Transverse colon (tissue), 4 donors: ENCODE results near the gene PLD6. TPM values are rescaled to one million over a fixed set of nuclear protein-coding genes. Genes with fewer than 3 reads are reported as not detected.
A peak's percentile ranks its signal among the peaks of the same experiment; 100 is the strongest.

Experiments
- DNase-seq: peaks from one replicate; pipeline ENCODE4 v3.0.0-alpha.2; 2019
- H3K27ac ChIP-seq, 4 donors: fragments of 200-600 bp; sonication (generic); 2 replicates each; pipeline ENCODE4 v1.5.1; 2016 to 2018; ENCODE audit warnings: inconsistent platforms in 4 of 4
- H3K27me3 ChIP-seq: fragments of 200-600 bp; sonication (generic); 2 replicates; pipeline ENCODE4 v1.5.1; 2017; ENCODE audit warnings: inconsistent platforms
- H3K36me3 ChIP-seq, 4 donors: fragments of 200-600 bp; sonication (generic); 2 replicates each; pipeline ENCODE4 v1.5.1; 2017 to 2019; ENCODE audit warnings: inconsistent platforms in 4 of 4
- H3K4me1 ChIP-seq, 4 donors: fragments of 200-600 bp; sonication (generic); 2 replicates each; pipeline ENCODE4 v1.5.1; 2017 to 2020; ENCODE audit warnings: inconsistent platforms in 4 of 4
- H3K4me3 ChIP-seq, 4 donors: fragments of 200-600 bp; sonication (generic); 1 replicate in 1 of 4; 2 replicates in 3 of 4; pipeline versions ENCODE4 v1.5.1 to v1.6.1; 2017 to 2019; ENCODE audit warnings: inconsistent platforms in 4 of 4
- H3K9me3 ChIP-seq, 2 donors: fragments of 200-600 bp; sonication (generic); 2 replicates each; pipeline ENCODE4 v1.5.1; 2017 to 2019; ENCODE audit warnings: inconsistent platforms in 2 of 2
- CTCF ChIP-seq, 5 experiments: fragments of 200-600 bp in 3 of 5; fragments of 450-650 bp in 2 of 5; sonication (generic) in 3 of 5; IDR thresholded peaks; 1 replicate in 2 of 5; 2 replicates in 3 of 5; pipeline ENCODE4 v1.5.1; 2016 to 2017; ENCODE audit warnings: antibody characterized with exemption in 5 of 5, inconsistent platforms in 3 of 5, mild to moderate bottlenecking in 2 of 5, moderate library complexity in 1 of 5
- EP300 ChIP-seq: sonication (generic); formaldehyde crosslinking; IDR thresholded peaks from one replicate; pipeline ENCODE4 v1.6.1; 2017; ENCODE audit warnings: antibody characterized with exemption, low read depth
- POLR2A ChIP-seq: fragments of 450-650 bp; IDR thresholded peaks from one replicate; pipeline ENCODE4 v1.6.1; 2016; ENCODE audit warnings: antibody characterized with exemption, mild to moderate bottlenecking, moderate library complexity
- POLR2AphosphoS5 ChIP-seq, 3 donors: sonication (generic); formaldehyde crosslinking; IDR thresholded peaks; one replicate each; pipeline ENCODE4 v1.6.1; 2016; ENCODE audit warnings: antibody characterized with exemption in 3 of 3
- WGBS, 2 donors: methylation state at CpG; one replicate each; pipeline ENCODE4 v1.1.5; 2018; ENCODE audit warnings: low coverage in 1 of 2; 5-methylcytosine and 5-hydroxymethylcytosine counted together
- in situ Hi-C, 4 donors: fragments of 200-750 bp; cut with MboI; loops; one replicate each; pipeline versions ENCODE4 v1.15.0 to v1.15.1; 2017; ENCODE audit warnings: low sequenced_read_pairs in 3 of 4, low pct_ligation_motif_present in 1 of 4, low pct_unique_long_range_greater_than_20kb in 1 of 4
- intact Hi-C: fragments of 100-400 bp; cut with DNase I; formaldehyde crosslinking; loops from one replicate; pipeline ENCODE4 v1.15.1; 2023; ENCODE audit warnings: low total_unique reads
- total RNA-seq, 4 donors: library from RNA; depleted of rRNA; stranded (reverse); fragments of >200 nt; gene quantifications; one replicate each; pipeline ENCODE4 v1.1.0, GENCODE V29; 2016

PLD6 gene
- total RNA-seq, 4 donors from 2014 or later, result 0.75 to 3.2 (median 1.4) TPM; not detected in 1

GRCh38 chr17:17206913-17207335, 791 bp upstream of the PLD6 start:
- intact Hi-C loops (no loop called here), in situ Hi-C loops (no loop called here)
- H3K36me3 ChIP-seq, result peaks cover 0 to 3% (median 0%) of the 10 kb centered on the region in 4 donors
- no peak for DNase-seq
- peak overlapping the region; percentile 78 to 94 (median 86) for H3K27ac ChIP-seq
- no peaks in the 10 kb centered on the region for H3K27me3 ChIP-seq
- no peak overlapping the region for H3K4me3 ChIP-seq
- H3K9me3 ChIP-seq, result no peaks in the 10 kb centered on the region
- TF ChIP-seq EP300 (no peak), POLR2A (no peak), POLR2AphosphoS5 (IDR thresholded peaks at IDR 0.05) (no peak), CTCF (IDR thresholded peaks at IDR 0.05) (no peak)
- whole genome bisulfite sequencing, 2 donors, result 31 to 50% methylated on average over 4 to 16 of the region's 16 CpGs
- peaks cover 22 to 42% (median 35%) of the 10 kb centered on the region in 4 donors for H3K4me1 ChIP-seq

GRCh38 chr17:17205368-17206123, 587 bp downstream of the PLD6 start:
- in situ Hi-C loops, result no loop called here
- Histone ChIP-seq H3K36me3 (no peaks in the 10 kb centered on the region), H3K4me1 (peaks cover 29 to 50% (median 43%) of the 10 kb centered on the region in 4 donors), H3K9me3 (no peaks in the 10 kb centered on the region), H3K27ac (peak overlapping the region; percentile 78 to 94 (median 86)), H3K4me3 (peak overlapping the region; percentile 30 to 57 (median 49)), H3K27me3 (no peaks in the 10 kb centered on the region)
- 14% methylated on average over 65 of the region's 70 CpGs; no CpG with 5 or more reads in 1 of the 2 donors for WGBS, 2 donors
- no peak for TF ChIP-seq POLR2AphosphoS5 (IDR thresholded peaks at IDR 0.05)
- TF ChIP-seq POLR2A, result no peak
- no peak for TF ChIP-seq EP300
- TF ChIP-seq CTCF (IDR thresholded peaks at IDR 0.05), result no peak
- intact Hi-C loops, result no loop called here
- peak; percentile 72 for DNase-seq

- DNase-seq, result no peak
- peaks cover 29 to 58% (median 50%) of the 10 kb centered on the region in 4 donors for H3K4me1 ChIP-seq
- intact Hi-C loops (no loop called here), in situ Hi-C loops (no loop called here)
- H3K4me3 ChIP-seq, result peak overlapping the region; percentile 30 to 57 (median 49)
- H3K27me3 ChIP-seq, result no peaks in the 10 kb centered on the region
- no peaks in the 10 kb centered on the region for H3K36me3 ChIP-seq
- H3K27ac ChIP-seq, result peak overlapping the region; percentile 78 to 94 (median 86)
- WGBS, 2 donors, result 48% methylated on average over 11 of the region's 14 CpGs; no CpG with 5 or more reads in 1 of the 2 donors
- TF ChIP-seq CTCF (IDR thresholded peaks at IDR 0.05), result no peak
- TF ChIP-seq POLR2A, result no peak
- TF ChIP-seq EP300, result no peak
- TF ChIP-seq POLR2AphosphoS5 (IDR thresholded peaks at IDR 0.05), result no peak
- no peaks in the 10 kb centered on the region for H3K9me3 ChIP-seq
These were observed 1.4 kb downstream of the PLD6 start for GRCh38 chr17:17204635-17205231.

GRCh38 chr17:17204041-17204591, 2.0 kb downstream of the PLD6 start:
- H3K27me3 ChIP-seq, result no peaks in the 10 kb centered on the region
- in situ Hi-C loops (no loop called here), intact Hi-C loops (no loop called here)
- TF ChIP-seq EP300, result no peak
- peak in 1 of 3 donors; percentile 37 for TF ChIP-seq POLR2AphosphoS5 (IDR thresholded peaks at IDR 0.05)
- no peaks in the 10 kb centered on the region for H3K36me3 ChIP-seq
- WGBS, 2 donors, result 58 to 69% methylated on average over 3 to 15 of the region's 15 CpGs
- H3K27ac ChIP-seq, result peak overlapping the region; percentile 78 to 94 (median 86)
- H3K9me3 ChIP-seq, result no peaks in the 10 kb centered on the region
- H3K4me1 ChIP-seq, result peaks cover 29 to 63% (median 51%) of the 10 kb centered on the region in 4 donors
- H3K4me3 ChIP-seq, result no peak overlapping the region
- DNase-seq, result peak; percentile 30
